Measurements from ENCODE around the gene C5AR1. TPM values are rescaled to one million over a fixed set of nuclear protein-coding genes. Genes with fewer than 3 reads are reported as not detected.

The C5AR1 gene
- total and polyA plus RNA-seq, 9 of the 15 experiments (the other 6 are each of a cell fraction or from before 2014, with no cell fraction given): 0.06 to 1.6 (median 0.28) TPM; not detected in 3

DNA sequence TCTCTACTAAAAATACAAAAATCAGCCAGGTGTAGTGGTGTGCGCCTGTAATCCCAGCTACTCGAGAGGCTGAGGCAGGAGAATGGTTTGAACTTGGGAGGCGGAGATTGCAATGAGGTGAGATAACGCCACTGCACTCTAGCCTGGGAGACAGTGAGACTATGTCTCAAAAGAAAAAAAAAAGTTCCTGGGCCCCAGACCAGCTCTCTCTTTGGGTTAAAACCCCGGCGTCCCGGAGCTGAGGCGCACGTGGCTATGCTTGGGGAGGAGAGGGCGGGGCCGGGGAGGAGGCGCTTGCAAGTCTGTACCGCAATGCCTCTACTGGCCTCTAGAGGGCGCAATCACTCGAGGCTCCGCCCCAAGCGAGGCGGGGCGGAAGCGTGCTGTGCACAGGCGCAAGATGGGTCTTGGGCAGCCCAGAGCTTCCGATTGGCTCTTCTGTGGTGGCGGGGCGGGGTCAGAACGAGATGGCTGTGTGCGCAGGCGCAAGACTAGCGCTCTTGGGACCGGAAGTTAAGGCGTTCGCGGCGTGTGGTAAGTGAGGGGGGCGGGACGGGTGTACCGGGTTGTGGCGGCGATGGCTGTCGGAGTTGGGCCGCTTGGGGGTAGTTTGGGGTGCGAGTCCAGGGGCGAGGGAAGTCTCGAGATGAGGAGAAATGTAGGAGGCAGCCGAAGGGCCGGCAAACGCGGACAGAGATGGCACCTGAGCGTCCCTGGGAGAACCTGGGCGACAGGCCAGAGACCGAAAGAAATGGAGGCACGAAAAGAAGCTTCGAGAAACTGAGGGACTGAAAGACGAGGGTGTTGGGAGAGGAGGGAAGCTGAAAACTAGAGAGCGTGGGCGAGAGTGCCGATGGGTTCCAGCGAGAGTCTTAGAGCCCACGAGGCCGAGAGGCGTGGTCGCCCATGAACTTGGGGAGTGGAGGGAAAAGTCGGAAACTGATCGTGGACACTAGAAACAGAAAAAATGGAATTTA is 39.4 kb downstream of the C5AR1 start, which contains the start of gene DHX34 (continued):
- TF ChIP-seq, protein P1, sequence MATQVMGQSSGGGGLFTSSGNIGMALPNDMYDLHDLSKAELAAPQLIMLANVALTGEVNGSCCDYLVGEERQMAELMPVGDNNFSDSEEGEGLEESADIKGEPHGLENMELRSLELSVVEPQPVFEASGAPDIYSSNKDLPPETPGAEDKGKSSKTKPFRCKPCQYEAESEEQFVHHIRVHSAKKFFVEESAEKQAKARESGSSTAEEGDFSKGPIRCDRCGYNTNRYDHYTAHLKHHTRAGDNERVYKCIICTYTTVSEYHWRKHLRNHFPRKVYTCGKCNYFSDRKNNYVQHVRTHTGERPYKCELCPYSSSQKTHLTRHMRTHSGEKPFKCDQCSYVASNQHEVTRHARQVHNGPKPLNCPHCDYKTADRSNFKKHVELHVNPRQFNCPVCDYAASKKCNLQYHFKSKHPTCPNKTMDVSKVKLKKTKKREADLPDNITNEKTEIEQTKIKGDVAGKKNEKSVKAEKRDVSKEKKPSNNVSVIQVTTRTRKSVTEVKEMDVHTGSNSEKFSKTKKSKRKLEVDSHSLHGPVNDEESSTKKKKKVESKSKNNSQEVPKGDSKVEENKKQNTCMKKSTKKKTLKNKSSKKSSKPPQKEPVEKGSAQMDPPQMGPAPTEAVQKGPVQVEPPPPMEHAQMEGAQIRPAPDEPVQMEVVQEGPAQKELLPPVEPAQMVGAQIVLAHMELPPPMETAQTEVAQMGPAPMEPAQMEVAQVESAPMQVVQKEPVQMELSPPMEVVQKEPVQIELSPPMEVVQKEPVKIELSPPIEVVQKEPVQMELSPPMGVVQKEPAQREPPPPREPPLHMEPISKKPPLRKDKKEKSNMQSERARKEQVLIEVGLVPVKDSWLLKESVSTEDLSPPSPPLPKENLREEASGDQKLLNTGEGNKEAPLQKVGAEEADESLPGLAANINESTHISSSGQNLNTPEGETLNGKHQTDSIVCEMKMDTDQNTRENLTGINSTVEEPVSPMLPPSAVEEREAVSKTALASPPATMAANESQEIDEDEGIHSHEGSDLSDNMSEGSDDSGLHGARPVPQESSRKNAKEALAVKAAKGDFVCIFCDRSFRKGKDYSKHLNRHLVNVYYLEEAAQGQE (IDR thresholded peaks at IDR 0.05; ENCODE audit: borderline replicate concordance): peak; percentile 51; the same call in 1 of the 2 replicates
- TF ChIP-seq, protein P1 (CRISPR knock-in tag; IDR thresholded peaks at IDR 0.05; ENCODE audit: low read depth): no peak
- TF ChIP-seq KLF16 (IDR thresholded peaks at IDR 0.05): no peak; the same call in 1 of the 2 replicates
- TF ChIP-seq, protein P2, sequence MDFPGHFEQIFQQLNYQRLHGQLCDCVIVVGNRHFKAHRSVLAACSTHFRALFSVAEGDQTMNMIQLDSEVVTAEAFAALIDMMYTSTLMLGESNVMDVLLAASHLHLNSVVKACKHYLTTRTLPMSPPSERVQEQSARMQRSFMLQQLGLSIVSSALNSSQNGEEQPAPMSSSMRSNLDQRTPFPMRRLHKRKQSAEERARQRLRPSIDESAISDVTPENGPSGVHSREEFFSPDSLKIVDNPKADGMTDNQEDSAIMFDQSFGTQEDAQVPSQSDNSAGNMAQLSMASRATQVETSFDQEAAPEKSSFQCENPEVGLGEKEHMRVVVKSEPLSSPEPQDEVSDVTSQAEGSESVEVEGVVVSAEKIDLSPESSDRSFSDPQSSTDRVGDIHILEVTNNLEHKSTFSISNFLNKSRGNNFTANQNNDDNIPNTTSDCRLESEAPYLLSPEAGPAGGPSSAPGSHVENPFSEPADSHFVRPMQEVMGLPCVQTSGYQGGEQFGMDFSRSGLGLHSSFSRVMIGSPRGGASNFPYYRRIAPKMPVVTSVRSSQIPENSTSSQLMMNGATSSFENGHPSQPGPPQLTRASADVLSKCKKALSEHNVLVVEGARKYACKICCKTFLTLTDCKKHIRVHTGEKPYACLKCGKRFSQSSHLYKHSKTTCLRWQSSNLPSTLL (IDR thresholded peaks at IDR 0.05): no peak
- no peak for TF ChIP-seq ID3 (CRISPR knock-in tag; IDR thresholded peaks at IDR 0.05)
- TF ChIP-seq ID3 (tag; IDR thresholded peaks at IDR 0.05): no peak
- TF ChIP-seq CTBP1 (IDR thresholded peaks at IDR 0.05; ENCODE audit: borderline replicate concordance): peak; percentile 24; the same call in 1 of the 2 replicates
- TF ChIP-seq GABPA (tag; conservative IDR thresholded peaks at IDR 0.05; ENCODE audit: low read depth): peak; percentile 90
- TF ChIP-seq HDAC1 (IDR thresholded peaks at IDR 0.05): peak; percentile 22 to 98; a peak in 2 of 4 replicates
- TF ChIP-seq PHB2 (IDR thresholded peaks at IDR 0.05; ENCODE audit: low read depth): peak; percentile 25; the same call in 1 of the 2 replicates
- TF ChIP-seq KLF13 (tag; IDR thresholded peaks at IDR 0.05; ENCODE audit: borderline replicate concordance, low read depth): peak; percentile 82
- no peak for TF ChIP-seq ARHGAP35 (IDR thresholded peaks at IDR 0.05; ENCODE audit: partially characterized antibody)
- no peak for TF ChIP-seq SRSF7 (optimal IDR thresholded peaks at IDR 0.05; ENCODE audit: low read depth, low read length)
- no peak for TF ChIP-seq ZNF280B (CRISPR knock-in tag; IDR thresholded peaks at IDR 0.05)

Measured in K562 (cell line).